HG03135 (cell line): ENCODE measurements around the gene RNASET2.
"Not testable (repeated sequence)": the region's sequence is repeated elsewhere in the genome, so short reads cannot be mapped to it uniquely, and the experiment has no call there.

Experiments used
- ATAC-seq: cut with Tn5 transposase; IDR thresholded peaks from one replicate; pipeline ENCODE4 v1.9.1; 2021; ENCODE audit warnings: mild to moderate bottlenecking, moderate library complexity; ENCODE audit not compliant: unreplicated experiment

RNASET2 gene

DNA sequence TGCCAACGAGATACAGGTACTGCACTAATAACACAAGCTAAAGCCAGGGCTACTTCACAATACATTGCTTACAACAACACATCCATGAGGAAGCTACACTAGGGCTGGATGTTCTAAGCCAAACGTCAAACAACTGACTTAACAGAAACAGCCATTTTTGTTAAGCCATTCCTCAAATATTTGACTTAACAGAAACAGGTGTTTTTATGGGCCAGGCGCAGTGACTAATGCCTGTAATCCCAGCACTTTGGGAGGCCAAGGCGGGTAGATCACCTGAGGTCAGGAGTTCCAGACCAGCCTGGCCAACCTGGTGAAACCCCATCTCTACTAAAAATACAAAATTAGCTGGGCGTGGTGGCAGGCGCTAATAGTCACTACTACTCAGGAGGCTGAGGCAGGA is 7.6 kb downstream of the RNASET2 start:
- ATAC-seq, result not testable (repeated sequence)

DNA sequence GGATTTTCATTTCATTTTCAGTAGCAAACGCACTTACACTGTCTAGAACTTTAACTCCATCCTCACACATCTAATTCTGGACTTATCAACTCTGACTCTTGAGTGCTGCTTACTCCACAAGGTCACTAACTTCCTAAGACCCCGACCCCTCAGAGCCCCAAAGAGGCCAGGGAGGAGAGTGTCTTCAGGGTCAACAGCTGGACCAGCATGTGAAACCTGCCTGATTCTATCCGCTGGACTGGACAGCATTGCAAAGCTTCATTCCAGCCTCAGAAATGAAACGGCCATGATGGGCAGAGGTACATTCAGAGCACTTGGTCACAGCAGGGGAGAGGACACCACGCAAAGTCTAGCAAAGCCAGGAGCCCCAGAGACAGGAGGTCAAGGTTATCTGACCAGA is 9.1 kb downstream of the RNASET2 start:
- ATAC-seq, result no peak

DNA sequence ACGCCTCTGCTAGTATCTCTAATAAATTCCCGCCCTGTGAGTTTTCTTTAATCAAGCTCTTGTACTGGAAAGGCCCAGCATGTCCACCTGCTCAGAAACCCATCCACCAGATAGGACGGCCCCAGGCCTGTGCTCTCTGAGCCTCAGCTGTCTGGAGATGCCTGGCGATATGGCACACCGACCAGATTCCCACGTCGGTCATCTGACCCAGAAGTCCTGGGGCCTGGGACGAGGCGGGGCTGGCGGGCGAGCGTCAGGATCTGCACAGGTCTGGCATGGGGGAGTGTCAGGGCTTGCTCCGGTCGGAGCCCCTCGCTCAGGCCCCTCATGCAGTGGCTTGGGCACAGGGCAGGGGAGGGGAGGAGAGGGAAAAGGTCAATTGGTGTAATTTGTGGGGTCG is 10.2 kb downstream of the RNASET2 start:
- no peak for ATAC-seq

DNA sequence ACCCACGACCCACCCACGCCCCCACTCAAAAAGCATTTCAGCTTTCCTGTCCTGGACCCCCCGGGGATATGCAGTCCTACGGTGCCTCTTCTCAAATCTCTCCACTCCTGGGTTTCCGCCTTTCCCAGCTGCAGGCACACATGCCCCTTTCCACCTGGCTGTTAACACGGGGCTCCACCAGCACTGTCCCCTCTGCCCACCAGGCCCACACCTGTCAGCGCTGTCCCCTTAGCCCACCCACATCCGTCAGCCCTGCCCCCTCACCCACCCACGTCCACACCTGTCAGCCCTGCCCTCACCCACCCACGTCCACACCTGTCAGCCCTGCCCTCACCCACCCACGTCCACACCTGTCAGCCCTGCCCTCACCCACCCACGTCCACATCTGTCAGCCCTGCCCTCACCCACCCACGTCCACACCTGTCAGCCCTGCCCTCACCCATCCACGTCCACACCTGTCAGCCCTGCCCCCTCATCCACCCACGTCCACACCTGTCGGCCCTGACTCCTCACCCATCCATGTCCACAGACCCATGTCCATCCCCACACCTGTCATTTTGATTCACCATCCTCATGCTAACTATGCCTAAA is 11.6 kb downstream of the RNASET2 start:
- ATAC-seq, result no peak

DNA sequence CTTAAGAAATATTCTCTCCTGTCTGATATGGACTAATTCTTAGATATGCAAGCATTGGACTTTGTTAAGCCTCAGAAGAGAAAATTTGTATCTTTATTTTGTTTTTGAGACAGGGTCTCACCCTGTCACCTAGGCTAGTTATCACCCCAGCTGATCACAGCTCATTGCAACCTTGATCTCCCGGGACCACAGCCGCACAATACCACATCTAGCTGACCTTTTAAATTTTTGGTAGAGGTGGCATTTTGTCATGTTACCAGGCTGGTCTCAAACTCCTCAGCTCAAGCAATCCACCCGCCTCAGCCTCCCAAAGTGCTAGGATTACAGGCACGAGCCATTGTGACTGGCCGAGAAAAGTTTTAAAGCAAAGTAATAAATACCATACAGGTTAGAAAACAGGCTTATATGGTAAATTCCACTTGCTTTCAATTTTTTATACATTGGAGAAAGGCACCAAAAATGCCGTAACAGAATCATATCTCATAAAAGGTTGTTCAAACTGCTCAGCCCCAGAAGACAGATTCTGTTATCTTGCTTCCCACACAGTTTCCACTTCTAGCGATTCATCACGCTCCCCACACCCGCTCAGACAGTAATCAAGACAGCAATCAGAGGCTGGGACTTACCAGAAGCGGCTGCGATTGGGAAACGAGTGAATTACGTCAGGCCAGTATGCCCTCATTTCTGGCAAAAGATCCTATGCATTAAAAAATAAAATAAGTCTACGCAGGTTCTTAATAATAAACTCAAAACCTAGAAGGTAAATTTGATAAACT is 13.8 kb downstream of the RNASET2 start:
- ATAC-seq, result no peak

DNA sequence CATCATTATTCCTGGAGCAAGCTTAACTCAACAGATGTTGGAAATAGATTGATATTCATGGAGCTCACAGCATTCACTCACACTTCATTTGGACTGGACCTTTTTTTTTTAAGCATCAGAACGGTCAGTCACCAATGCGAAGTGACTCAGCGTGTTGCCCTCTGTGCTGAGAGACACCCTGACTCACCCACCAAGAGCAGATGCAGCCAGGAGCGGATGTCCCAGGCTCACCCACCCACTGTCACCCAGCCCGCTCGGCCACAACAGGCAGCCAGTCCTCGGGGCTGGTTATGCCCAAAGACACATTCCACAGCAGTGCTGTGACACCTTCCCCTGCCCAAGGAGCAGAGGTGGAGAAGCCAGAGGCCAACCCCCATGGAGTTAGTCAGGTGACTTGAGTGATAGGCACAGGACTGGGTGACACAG is 15.7 kb downstream of the RNASET2 start:
- no peak for ATAC-seq

DNA sequence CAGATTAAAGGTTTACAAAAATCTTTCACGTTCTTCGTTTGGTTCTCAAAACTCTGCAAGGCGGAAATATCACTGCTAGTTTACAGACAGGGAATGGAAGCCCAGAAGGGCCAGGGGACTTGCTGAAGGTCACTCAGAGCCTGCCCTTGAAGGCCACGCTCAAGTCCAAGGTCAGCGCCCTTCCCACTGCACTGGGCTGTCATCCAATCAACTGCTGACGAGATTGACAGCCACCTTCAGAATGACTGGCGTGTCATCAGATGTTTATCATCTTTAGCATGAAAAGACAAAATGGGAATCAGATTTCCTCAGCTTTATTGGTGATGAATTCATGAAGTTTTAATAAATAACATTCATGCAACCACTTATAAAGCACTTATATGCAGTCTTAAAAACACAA is 16.5 kb downstream of the RNASET2 start:
- ATAC-seq, result no peak

DNA sequence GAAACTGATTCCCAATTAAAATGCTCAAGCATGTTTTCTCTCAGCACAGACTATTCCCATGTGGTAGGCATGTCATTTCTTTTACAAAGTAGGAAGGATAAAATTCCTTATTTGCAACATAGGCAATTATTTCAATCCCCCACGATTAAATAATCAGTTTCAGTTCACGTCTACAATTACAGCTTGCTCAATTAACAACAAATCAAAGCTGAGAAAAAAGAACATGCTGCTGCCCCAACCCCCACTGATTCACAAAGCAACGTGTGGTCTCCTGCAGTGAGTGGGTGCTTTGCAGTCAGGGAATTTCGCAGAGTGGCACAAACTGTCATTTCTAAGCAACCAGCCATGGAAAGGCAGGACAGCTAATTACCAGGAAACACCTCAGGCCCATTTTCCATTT is 17.0 kb downstream of the RNASET2 start:
- no peak for ATAC-seq

DNA sequence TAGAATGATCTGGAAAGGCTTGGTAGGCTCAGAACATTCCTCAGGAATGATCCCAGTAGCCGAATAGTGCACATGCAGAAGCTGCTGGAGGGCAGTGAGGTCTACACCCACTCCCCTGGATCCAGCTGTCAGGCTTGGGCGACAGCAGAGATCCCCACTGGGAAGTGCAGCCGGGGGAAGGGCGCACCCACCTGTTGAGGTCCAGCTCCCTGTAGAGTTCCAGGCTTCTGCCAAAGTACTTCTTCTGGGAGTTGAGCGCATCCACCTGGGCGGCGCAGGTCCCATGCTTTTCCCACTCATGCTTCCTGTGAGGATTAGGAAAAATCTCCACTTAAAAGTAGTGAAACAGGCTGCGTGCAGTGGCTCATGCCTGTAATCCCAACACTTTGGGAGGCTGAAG is 17.6 kb downstream of the RNASET2 start:
- no peak for ATAC-seq

DNA sequence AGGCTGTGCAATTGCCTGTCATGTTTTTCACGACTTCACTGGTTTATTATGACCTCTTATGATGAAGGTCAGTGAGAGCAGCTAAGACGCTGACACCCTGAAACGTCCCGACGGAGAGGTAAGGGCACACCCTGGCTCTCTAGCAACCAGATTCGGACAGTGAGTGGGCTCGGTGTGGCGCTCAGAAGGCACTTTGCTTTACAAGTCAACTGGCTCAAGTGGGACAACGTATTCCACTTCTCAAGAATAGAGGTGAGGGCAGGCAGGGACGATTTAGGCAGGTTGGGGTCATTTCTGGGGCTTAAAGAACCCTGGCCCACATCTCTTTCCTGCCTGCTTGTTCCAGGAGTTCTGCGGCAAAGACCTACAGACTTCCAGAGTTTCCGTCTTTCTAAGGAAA is 18.2 kb downstream of the RNASET2 start:
- no peak for ATAC-seq

DNA sequence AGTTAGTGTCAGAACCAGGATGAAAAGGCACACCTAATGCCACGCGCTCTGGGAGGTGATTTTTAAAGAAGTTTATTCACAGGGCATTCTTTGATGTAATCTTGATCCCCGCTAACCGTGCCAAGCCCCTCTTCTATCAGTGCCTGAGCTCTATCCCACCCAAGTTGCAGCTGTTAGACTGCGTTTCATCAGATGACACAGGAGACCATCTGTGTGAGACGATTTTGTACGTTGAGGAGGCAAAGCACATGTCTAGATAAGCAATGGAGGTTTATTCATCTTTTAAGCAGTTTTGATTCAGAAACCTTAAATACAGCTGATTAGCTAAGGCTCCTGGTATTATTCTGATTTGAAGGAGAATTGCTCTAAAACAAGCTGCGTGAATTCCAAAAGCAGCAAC is 18.6 kb downstream of the RNASET2 start:
- no peak for ATAC-seq

DNA sequence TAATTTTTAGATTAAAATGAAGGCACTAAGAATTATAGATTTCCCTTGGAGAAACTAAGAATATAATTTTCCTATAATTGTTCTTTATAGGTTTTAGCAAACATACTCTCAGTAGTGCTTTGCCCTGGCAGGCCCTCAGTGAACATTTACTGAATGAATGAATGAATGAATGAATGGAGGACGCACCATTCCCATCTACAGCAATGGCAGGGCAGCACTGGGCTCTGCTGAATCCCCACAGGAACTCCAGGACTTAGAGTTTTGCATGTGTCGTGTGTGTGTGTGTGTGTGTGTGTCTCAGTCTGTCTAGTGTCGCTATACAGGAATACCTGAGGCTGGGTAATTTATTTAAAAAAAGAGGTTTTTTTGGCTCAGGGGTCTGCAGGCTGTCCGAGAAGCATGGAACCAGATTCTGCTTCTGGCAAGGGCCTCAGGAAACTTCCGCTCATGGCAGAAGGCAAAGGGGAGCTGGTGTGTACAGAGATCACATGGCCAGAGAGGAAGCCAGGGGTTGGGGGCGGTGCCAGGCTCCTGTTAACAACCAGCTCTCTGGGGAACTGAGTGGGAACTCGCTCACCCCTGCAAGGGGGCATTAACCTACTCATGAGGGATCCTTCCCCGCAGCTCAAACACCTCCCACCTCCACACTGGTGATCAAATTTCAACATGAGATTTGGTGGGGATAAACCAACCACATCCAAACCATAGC is 20.1 kb downstream of the RNASET2 start:
- no peak for ATAC-seq

DNA sequence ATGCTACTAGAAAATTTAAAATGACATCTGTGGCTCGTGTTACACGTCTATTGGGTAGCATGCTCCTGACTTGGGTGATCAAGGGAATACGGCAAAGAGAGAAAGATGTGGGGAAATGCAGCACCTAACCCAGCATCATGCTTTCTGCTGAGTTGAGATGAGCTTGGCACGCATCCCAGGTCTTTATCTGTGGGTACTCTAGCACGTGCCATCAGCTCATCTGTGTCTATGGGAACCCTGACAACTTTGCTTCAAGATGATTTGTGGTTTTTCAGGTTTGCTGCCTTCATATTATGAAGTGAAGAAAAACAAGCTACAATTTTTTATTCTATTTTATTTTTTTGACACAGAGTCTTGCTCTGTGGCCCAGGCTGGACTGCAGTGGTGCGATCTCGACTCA is 21.0 kb downstream of the RNASET2 start:
- no peak for ATAC-seq

DNA sequence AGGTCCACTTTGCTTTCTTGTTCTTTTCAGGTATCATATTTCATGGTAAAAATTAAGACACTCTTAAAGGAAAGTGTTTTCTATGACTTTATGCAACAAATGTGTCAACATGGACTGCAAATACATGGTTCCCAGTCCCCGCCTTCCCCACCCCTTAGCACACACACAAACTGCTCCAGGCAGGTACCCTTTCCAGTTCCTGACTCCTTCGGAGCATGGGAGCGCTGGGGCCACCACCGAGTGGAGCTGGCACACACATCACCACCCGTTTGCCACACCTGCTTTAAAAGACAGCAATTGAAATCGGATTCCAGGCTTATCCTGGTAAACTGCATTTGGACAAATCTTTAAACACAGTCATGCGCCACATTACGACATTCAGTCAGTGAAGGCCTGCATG is 22.2 kb downstream of the RNASET2 start:
- no peak for ATAC-seq

DNA sequence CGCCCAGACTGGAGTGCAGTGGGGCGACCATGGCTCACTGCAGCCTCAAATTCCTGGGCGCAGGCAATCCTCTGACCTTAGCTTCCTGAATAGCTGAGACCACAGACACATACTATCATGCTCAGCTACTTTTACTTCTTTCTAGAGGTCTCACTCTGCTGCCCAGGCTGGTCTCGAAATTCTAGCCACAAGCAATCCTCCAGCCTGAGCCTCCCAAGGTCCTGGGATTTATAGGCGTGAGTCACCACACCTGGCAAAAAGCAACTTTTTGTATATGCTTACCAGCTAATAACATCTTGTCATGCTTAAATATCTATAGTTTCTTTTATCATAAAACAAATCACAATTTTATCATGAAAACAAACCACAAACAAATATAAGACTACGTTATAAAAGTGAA is 23.0 kb downstream of the RNASET2 start:
- no peak for ATAC-seq

DNA sequence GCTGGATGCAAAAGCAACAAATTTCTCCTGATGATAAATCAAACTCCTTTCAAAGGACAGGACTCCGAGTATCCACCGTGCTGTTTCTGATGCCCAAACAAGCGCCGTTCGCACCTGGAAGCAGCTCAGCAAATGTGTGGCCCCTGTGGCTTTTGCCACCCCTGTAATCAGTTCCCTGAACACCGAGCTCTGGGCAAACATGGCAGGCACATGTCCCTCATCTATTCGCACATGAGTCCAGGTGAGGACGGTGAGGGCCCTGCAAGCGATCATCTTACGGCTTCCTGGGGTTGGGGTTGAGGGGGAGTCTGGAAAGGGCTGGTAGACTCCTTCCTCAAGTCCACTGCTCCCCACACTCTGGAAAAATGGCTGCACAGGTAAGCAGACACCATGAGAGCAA is 23.7 kb downstream of the RNASET2 start:
- ATAC-seq, result no peak

DNA sequence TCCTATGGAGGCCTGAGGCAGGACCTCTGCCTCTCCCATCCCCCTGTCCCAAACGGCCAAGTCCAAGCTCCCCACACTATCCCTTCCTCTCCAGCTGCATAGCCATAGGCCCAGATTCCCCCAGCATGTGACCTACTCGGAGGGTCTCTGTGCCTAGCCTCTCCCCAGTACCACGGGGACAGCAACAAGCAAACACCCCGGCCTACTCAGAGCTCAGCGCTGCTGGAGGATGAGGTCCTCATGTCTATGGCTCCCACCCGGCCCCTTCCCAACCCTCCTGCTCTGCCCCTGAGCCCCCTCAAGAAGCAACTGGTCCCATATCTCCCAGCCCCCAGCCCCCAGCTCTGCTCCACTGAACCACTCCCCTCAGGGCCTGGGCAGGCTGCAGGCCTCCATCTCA is 24.2 kb downstream of the RNASET2 start:
- no peak for ATAC-seq

DNA sequence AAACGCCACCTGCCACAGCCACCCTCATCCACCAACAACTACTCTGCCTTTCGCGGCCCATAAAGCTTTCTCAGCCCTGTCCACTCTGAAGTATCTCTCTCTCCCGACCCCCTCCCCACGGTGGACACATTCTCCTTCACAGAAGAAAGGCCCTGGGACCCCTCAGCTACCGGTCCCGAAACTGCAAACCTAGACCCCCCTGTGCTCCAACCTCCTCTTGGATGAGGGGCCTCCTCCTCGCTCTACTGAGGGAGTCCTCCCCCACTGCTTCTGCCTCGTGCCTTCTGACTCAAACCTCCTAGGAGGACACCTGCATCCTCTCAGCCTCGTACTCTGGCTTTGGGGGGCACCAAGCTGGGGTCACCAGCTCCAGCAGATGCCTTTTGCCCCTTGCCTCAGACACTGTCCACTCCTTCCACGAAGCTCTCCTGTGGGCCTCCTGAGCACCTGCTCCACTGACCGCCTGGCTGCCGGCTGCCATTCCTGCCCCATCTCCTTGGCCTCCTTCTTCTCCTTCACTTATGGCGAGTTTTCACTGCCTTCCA is 24.9 kb downstream of the RNASET2 start:
- no peak for ATAC-seq

DNA sequence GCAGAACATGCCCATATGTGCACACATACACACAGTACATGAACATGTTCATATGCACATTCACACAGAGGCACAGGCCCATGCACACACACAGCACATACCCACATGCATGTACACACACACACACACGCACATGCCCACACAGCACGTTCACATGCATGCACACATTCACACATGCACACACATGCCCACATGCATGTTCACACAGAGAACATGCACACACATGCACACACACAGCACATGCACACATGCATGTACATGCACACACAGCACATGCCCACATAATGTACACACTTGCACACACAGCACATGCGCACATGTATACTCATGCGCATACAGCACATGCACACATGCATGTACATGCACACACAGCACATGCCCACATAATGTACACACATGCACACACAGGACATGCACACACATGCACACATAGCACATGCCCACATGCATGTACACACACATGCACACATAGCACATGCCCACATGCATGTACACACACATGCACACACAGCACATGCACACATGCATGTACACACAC is 25.9 kb downstream of the RNASET2 start:
- ATAC-seq, result no peak

DNA sequence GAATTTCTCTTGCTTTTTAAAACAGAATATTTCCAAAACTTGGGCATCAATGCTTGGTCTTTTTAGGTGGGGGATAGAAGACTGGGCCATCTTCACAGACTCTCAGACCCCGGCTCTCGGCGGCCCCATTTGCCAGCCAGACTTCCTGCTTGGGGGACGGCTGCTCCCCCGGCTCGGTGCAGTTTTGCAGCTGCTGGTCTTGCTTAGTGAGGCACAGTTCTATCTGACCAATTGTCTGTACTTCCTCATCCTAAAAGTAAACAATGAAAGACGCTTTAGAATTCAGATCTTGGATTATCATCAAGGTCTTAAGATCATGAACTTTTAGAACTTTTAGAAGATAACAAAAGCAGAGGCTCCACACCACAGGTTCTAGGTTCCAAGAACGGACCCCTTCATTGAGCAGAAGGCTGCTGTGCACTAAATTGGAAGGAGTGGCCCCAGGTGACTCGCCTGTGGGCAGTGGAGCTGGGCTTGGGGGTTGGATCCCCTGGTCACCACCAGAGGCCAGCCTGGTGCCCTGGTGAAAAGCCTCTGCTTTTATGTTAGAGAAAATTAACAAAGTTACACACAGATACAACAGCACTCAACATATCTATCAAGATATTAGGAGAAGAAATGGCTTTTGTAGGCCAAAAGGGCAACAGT is 26.7 kb downstream of the RNASET2 start:
- ATAC-seq, result no peak
